Measurements from ENCODE around the gene ZKSCAN8. TPM values are rescaled to one million over a fixed set of nuclear protein-coding genes. Genes with fewer than 3 reads are reported as not detected.

Gene ZKSCAN8
- total RNA-seq, 1 donor from 2014 or later, result 51.7 TPM

GRCh38 chr6:28135393-28135792 is 6.3 kb upstream of the ZKSCAN8 start:
- peak overlapping the region; percentile 95 for H3K27ac Mint-ChIP-seq

DNA sequence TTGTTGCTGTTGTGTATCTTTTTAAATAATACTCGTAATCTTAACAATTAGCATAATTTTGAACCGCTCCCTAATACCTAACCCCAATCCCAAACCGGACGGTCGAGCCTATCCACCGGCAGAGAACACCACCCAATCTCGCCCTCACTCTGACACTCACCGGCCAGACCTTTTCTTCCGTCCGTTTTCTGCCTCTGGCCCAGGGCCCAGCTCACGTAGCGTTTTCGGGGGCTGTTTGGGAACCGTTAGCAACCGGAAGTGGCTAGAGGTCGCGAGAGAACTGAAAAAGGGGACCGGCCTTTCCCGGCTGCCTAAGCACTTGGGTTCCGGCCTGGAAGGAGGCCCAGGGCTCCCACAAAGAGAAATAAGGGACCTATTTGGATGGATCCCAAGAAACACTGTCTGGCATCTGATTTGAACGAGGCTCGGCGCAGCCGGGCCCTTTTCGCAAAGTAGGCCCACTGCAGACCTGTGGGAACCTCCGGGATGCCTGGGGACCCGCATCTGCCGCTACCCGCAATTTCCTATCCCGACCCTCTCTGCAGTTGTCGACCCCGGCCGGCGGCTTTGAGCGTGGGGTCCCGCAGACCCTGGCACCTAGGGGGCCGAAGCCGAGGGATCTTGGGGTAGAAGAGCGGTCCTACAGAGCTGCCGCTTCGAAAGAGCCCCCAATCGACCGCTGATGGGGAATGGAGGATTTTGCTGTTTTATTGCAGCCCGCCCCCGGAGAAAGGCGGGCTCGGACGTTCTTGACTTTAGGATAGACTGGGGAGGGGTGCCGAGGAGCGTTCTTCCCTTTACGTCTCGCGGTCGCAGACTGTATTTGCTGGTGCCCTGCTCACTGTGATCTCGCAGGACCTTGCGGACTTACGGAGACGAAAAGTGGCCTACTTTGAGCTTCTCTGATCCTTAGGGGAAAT is 4.8 kb upstream of the ZKSCAN8 start:
- DNase-seq (ENCODE audit: low spot score in 2 of 2, unreplicated experiment in 2 of 2), result peak; percentile 55 to 81
- Mint-ChIP-seq H3K4me3 (peak overlapping the region; percentile 94), H3K4me1 (peaks cover 34% of the 10 kb centered on the region), H3K9me3 (no peaks in the 10 kb centered on the region), H3K36me3 (no peaks in the 10 kb centered on the region), H3K27ac (peak overlapping the region; percentile 95), H3K27me3 (ENCODE audit: low read depth) (peaks cover 6% of the 10 kb centered on the region)
- TF ChIP-seq, protein P1, sequence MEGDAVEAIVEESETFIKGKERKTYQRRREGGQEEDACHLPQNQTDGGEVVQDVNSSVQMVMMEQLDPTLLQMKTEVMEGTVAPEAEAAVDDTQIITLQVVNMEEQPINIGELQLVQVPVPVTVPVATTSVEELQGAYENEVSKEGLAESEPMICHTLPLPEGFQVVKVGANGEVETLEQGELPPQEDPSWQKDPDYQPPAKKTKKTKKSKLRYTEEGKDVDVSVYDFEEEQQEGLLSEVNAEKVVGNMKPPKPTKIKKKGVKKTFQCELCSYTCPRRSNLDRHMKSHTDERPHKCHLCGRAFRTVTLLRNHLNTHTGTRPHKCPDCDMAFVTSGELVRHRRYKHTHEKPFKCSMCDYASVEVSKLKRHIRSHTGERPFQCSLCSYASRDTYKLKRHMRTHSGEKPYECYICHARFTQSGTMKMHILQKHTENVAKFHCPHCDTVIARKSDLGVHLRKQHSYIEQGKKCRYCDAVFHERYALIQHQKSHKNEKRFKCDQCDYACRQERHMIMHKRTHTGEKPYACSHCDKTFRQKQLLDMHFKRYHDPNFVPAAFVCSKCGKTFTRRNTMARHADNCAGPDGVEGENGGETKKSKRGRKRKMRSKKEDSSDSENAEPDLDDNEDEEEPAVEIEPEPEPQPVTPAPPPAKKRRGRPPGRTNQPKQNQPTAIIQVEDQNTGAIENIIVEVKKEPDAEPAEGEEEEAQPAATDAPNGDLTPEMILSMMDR (IDR thresholded peaks at IDR 0.05; ENCODE audit: unreplicated experiment), result no peak

More at GRCh38 chr6:28135393-28135792, 6.3 kb upstream of the ZKSCAN8 start:
- Mint-ChIP-seq H3K27me3 (ENCODE audit: low read depth) (peaks cover 4% of the 10 kb centered on the region), H3K4me1 (peaks cover 31% of the 10 kb centered on the region), H3K4me3 (peak overlapping the region; percentile 94), H3K9me3 (no peaks in the 10 kb centered on the region), H3K36me3 (peaks cover 3% of the 10 kb centered on the region)
- no peak for DNase-seq (ENCODE audit: low spot score in 2 of 2, unreplicated experiment in 2 of 2)
- TF ChIP-seq, protein P1 (IDR thresholded peaks at IDR 0.05; ENCODE audit: unreplicated experiment), result no peak

GRCh38 chr6:28137505-28137981 is 4.1 kb upstream of the ZKSCAN8 start:
- H3K36me3 Mint-ChIP-seq, result no peaks in the 10 kb centered on the region
- H3K9me3 Mint-ChIP-seq, result no peaks in the 10 kb centered on the region
- peak overlapping the region; percentile 94 for H3K4me3 Mint-ChIP-seq
- peak overlapping the region; percentile 95 for H3K27ac Mint-ChIP-seq
- TF ChIP-seq, protein P1 (IDR thresholded peaks at IDR 0.05; ENCODE audit: unreplicated experiment), result no peak
- DNase-seq (ENCODE audit: low spot score in 2 of 2, unreplicated experiment in 2 of 2), result no peak
- H3K27me3 Mint-ChIP-seq (ENCODE audit: low read depth), result peaks cover 6% of the 10 kb centered on the region
- H3K4me1 Mint-ChIP-seq, result peaks cover 35% of the 10 kb centered on the region

- TF ChIP-seq, protein P1 (IDR thresholded peaks at IDR 0.05; ENCODE audit: unreplicated experiment), result no peak
- no peak for DNase-seq (ENCODE audit: low spot score in 2 of 2, unreplicated experiment in 2 of 2)
- H3K4me1 Mint-ChIP-seq, result peaks cover 43% of the 10 kb centered on the region
- H3K9me3 Mint-ChIP-seq, result no peaks in the 10 kb centered on the region
- no peak overlapping the region for H3K27ac Mint-ChIP-seq
- peaks cover 6% of the 10 kb centered on the region for H3K27me3 Mint-ChIP-seq (ENCODE audit: low read depth)
- H3K4me3 Mint-ChIP-seq, result no peak overlapping the region
- peaks cover 7% of the 10 kb centered on the region for H3K36me3 Mint-ChIP-seq
Measured at GRCh38 chr6:28139860-28140543, 1.7 kb upstream of the ZKSCAN8 start.

DNA sequence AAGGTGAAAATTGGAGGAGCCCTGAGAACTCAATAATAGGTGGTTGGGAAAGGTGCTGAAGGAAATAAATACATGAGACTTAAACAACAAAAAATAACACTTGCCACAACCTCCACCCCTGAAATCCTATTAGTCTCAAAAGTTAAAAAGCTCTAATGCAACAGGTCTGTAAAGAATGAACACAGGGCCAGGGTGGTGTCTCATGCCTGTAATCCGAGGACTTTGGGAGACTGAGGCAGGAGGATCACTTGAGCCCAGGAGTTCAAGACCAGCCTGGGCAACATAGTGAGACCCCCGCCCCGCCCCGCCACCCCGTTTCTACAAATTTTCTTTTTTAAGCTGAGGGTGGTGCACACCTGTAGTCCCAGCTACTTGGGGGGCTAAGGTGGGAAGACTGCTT is 1.1 kb upstream of the ZKSCAN8 start:
- Mint-ChIP-seq H3K27ac (no peak overlapping the region), H3K9me3 (no peaks in the 10 kb centered on the region), H3K4me3 (no peak overlapping the region), H3K36me3 (peaks cover 13% of the 10 kb centered on the region), H3K4me1 (peaks cover 39% of the 10 kb centered on the region), H3K27me3 (ENCODE audit: low read depth) (peaks cover 6% of the 10 kb centered on the region)
- no peak for DNase-seq (ENCODE audit: low spot score in 2 of 2, unreplicated experiment in 2 of 2)
- TF ChIP-seq, protein P1 (IDR thresholded peaks at IDR 0.05; ENCODE audit: unreplicated experiment), result no peak

All from mesothelial cell of epicardium (in vitro differentiated cells).